CD14-positive monocyte (primary cell): Measurements from ENCODE around the gene SPATA31E1. TPM values are rescaled to one million over a fixed set of nuclear protein-coding genes. Genes with fewer than 3 reads are reported as not detected.

Experiments used
- DNase-seq, 3 donors: peaks; one replicate each; pipeline ENCODE4 v3.0.0-alpha.2; 2011 to 2022
- H2AFZ ChIP-seq: 2 replicates; pipeline ENCODE4 v1.6.0; 2012; ENCODE audit warnings: mild to moderate bottlenecking, low read depth, low read length, inconsistent platforms; ENCODE audit not compliant: insufficient read depth, poor library complexity, severe bottlenecking
- H3K27ac ChIP-seq, 2 donors: 1 replicate in 1 of 2; 2 replicates in 1 of 2; pipeline ENCODE4 v1.5.1; 2012 to 2013; ENCODE audit warnings: low read length in 2 of 2, control low read depth in 1 of 2, inconsistent platforms in 1 of 2, low read depth in 1 of 2, mild to moderate bottlenecking in 1 of 2
- H3K27me3 ChIP-seq, 2 donors: one replicate each; pipeline versions ENCODE4 v1.6.0 to v1.6.1; 2011 to 2013; ENCODE audit warnings: low read length in 2 of 2; ENCODE audit not compliant: control insufficient read depth in 2 of 2, insufficient read depth in 2 of 2
- H3K36me3 ChIP-seq, 2 donors: replicated peaks in 1 of 2; 1 replicate in 1 of 2; 2 replicates in 1 of 2; pipeline versions ENCODE4 v1.5.1 to v1.6.1; 2012 to 2013; ENCODE audit warnings: low read length in 2 of 2, control low read depth in 1 of 2, inconsistent platforms in 1 of 2, mild to moderate bottlenecking in 1 of 2; ENCODE audit not compliant: insufficient read depth in 2 of 2, control insufficient read depth in 1 of 2
- H3K4me1 ChIP-seq, 2 donors: 1 replicate in 1 of 2; 2 replicates in 1 of 2; pipeline versions ENCODE4 v1.5.1 to v1.6.1; 2012 to 2013; ENCODE audit warnings: low read length in 2 of 2, control low read depth in 1 of 2, inconsistent platforms in 1 of 2, mild to moderate bottlenecking in 1 of 2, moderate library complexity in 1 of 2; ENCODE audit not compliant: insufficient read depth in 2 of 2, control insufficient read depth in 1 of 2
- H3K4me2 ChIP-seq: replicated peaks from 2 replicates; pipeline ENCODE3; 2012; ENCODE audit warnings: low read length, moderate library complexity, mild to moderate bottlenecking; ENCODE audit not compliant: poor library complexity, severe bottlenecking; ENCODE audit errors: extremely low read depth
- H3K4me3 ChIP-seq, 3 experiments: fragments of 200-600 bp in 1 of 3; sonication (generic) in 1 of 3; replicated peaks in 1 of 3; 1 replicate in 2 of 3; 2 replicates in 1 of 3; pipeline ENCODE4 v1.5.1; 2011 to 2013; ENCODE audit warnings: low read length in 3 of 3, mild to moderate bottlenecking in 3 of 3, control low read depth in 2 of 3, low read depth in 2 of 3, inconsistent platforms in 1 of 3, moderate library complexity in 1 of 3
- H3K79me2 ChIP-seq: 2 replicates; pipeline ENCODE4 v1.6.0; 2012; ENCODE audit warnings: mild to moderate bottlenecking, control low read depth, inconsistent platforms, low read length, moderate library complexity; ENCODE audit not compliant: insufficient read depth
- H3K9ac ChIP-seq: 2 replicates; pipeline ENCODE4 v1.6.0; 2017; ENCODE audit warnings: low read length, mild to moderate bottlenecking; ENCODE audit not compliant: insufficient read depth, poor library complexity, severe bottlenecking
- H3K9me3 ChIP-seq, 2 donors: replicated peaks in 1 of 2; 1 replicate in 1 of 2; 2 replicates in 1 of 2; pipeline versions ENCODE4 v1.5.1 to v1.6.1; 2012 to 2013; ENCODE audit warnings: low read length in 2 of 2, control low read depth in 1 of 2; ENCODE audit not compliant: control insufficient read depth in 1 of 2, insufficient read depth in 1 of 2
- H4K20me1 ChIP-seq: 2 replicates; pipeline ENCODE4 v1.6.0; 2012; ENCODE audit warnings: mild to moderate bottlenecking, low read length, control low read depth, moderate library complexity; ENCODE audit not compliant: insufficient read depth
- H3K27ac Mint-ChIP-seq, 7 donors: one replicate each; pipeline ENCODE4 v1.8.0; 2020; ENCODE audit warnings: mild to moderate bottlenecking in 7 of 7, mixed read lengths in 7 of 7, moderate library complexity in 6 of 7, inconsistent platforms in 2 of 7
- H3K27me3 Mint-ChIP-seq, 3 donors: one replicate each; pipeline ENCODE4 v1.8.0; 2021 to 2022; ENCODE audit warnings: low read depth in 3 of 3, mild to moderate bottlenecking in 3 of 3, mixed read lengths in 3 of 3, moderate library complexity in 3 of 3, inconsistent platforms in 1 of 3
- H3K36me3 Mint-ChIP-seq, 2 donors: one replicate each; pipeline ENCODE4 v1.8.0; 2020; ENCODE audit warnings: mixed read lengths in 2 of 2, inconsistent platforms in 1 of 2, mild to moderate bottlenecking in 1 of 2
- H3K4me1 Mint-ChIP-seq: one replicate; pipeline ENCODE4 v1.8.0; 2020; ENCODE audit warnings: mild to moderate bottlenecking, mixed read lengths
- H3K4me3 Mint-ChIP-seq, 2 donors: one replicate each; pipeline ENCODE4 v1.8.0; 2020; ENCODE audit warnings: mild to moderate bottlenecking in 2 of 2, mixed read lengths in 2 of 2, moderate library complexity in 1 of 2
- H3K9me3 Mint-ChIP-seq, 7 donors: one replicate each; pipeline ENCODE4 v1.8.0; 2020 to 2022; ENCODE audit warnings: mixed read lengths in 7 of 7, mild to moderate bottlenecking in 6 of 7, moderate library complexity in 6 of 7, inconsistent platforms in 2 of 7
- WGBS: methylation state at CpG from one replicate; pipeline ENCODE4 v1.1.5; 2013; ENCODE audit warnings: missing lambda C conversion rate; ENCODE audit not compliant: insufficient coverage; 5-methylcytosine and 5-hydroxymethylcytosine counted together
- intact Hi-C, 2 donors: fragments of 100-400 bp; cut with micrococcal nuclease; formaldehyde crosslinking; loops; one replicate each; pipeline versions ENCODE4 v1.15.0 to v1.15.1; 2023
- polyA plus RNA-seq, 3 donors: library from polyadenylated mRNA; depleted of rRNA in 1 of 3; unstranded in 2 of 3; stranded (reverse) in 1 of 3; fragments of 300-500 nt in 2 of 3; fragments of >200 nt in 1 of 3; fragmentation: Illumina TruSeq in 2 of 3; gene quantifications; 1 replicate in 2 of 3; 2 replicates in 1 of 3; pipeline ENCODE4 v1.2.3, GENCODE V29; 2012 to 2021
- TF ChIP-seq, protein P1 (sequence below): fragments of 200-600 bp; IDR thresholded peaks from one replicate; pipeline ENCODE4 v1.8.0; 2022; ENCODE audit warnings: antibody characterized with exemption, mild to moderate bottlenecking

Gene SPATA31E1
- polyA plus RNA-seq, 3 donors = 0.01 TPM; not detected in 2

DNA sequence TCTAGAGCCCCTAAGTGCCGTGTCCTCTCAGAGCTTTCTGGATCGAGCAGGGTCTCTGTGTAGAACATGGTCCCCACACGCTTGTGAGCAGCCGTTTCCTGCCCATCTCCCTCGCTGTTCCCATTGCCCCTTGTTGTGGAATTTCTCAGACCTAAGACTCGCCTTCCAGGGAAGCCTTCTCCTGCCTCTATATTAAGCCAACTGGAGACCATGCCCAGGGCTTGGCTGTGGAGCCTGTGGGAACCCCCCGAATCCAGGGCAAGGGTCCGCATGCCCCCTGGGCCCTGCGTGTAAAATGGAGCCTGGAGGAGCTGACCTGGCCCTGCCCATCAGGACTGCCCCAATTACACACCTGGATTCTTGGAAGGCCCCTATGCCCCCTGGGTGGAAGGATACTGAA, 14.5 kb upstream of the SPATA31E1 start:
- Histone ChIP-seq H3K27ac (no peak overlapping the region), H3K4me1 (no peaks in the 10 kb centered on the region), H3K36me3 (no peaks in the 10 kb centered on the region), H3K4me3 (no peak overlapping the region), H3K4me2 (no peak overlapping the region), H4K20me1 (no peaks in the 10 kb centered on the region), H3K9ac (no peak overlapping the region), H2AFZ (no peak overlapping the region), H3K9me3 (no peaks in the 10 kb centered on the region), H3K79me2 (no peaks in the 10 kb centered on the region), H3K27me3 (no peaks in the 10 kb centered on the region)
- intact Hi-C loops = no loop called here
- Mint-ChIP-seq H3K27me3 (peaks cover 6 to 14% (median 12%) of the 10 kb centered on the region in 3 donors), H3K4me3 (no peak overlapping the region), H3K36me3 (no peaks in the 10 kb centered on the region), H3K27ac (no peak overlapping the region), H3K9me3 (peaks cover 0 to 11% (median 0%) of the 10 kb centered on the region in 7 donors), H3K4me1 (no peaks in the 10 kb centered on the region)
- 95% methylated on average over 8 of the region's 9 CpGs for WGBS
- no peak for DNase-seq
- TF ChIP-seq, protein P1, sequence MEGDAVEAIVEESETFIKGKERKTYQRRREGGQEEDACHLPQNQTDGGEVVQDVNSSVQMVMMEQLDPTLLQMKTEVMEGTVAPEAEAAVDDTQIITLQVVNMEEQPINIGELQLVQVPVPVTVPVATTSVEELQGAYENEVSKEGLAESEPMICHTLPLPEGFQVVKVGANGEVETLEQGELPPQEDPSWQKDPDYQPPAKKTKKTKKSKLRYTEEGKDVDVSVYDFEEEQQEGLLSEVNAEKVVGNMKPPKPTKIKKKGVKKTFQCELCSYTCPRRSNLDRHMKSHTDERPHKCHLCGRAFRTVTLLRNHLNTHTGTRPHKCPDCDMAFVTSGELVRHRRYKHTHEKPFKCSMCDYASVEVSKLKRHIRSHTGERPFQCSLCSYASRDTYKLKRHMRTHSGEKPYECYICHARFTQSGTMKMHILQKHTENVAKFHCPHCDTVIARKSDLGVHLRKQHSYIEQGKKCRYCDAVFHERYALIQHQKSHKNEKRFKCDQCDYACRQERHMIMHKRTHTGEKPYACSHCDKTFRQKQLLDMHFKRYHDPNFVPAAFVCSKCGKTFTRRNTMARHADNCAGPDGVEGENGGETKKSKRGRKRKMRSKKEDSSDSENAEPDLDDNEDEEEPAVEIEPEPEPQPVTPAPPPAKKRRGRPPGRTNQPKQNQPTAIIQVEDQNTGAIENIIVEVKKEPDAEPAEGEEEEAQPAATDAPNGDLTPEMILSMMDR = no peak

DNA sequence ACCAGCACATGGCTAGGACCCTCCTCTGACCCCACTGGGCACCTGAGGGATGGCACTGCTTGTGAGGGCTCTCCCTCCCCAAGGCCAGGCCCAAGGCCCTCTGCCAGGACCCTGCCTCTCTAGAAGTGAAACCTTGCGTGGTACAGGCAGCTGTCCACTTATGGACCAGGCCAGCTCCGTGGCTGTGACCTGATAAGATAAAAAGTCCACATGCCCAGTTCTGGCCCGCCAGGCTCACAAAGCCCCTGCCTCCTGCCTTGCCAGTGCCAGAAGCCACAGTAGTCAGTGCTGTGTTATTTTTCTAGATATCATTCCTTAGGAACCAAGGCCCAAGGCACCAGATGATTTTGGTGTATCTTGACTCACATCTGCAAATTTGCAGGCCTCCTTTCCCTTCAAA, 14.0 kb upstream of the SPATA31E1 start:
- DNase-seq = no peak
- Histone ChIP-seq H3K9ac (no peak overlapping the region), H3K27ac (no peak overlapping the region), H2AFZ (no peak overlapping the region), H3K79me2 (no peaks in the 10 kb centered on the region), H3K27me3 (no peaks in the 10 kb centered on the region), H3K36me3 (no peaks in the 10 kb centered on the region), H3K4me1 (no peaks in the 10 kb centered on the region), H3K9me3 (no peaks in the 10 kb centered on the region), H3K4me2 (no peak overlapping the region), H4K20me1 (no peaks in the 10 kb centered on the region), H3K4me3 (no peak overlapping the region)
- WGBS = 86% methylated on average over 1 of the region's 3 CpGs
- Mint-ChIP-seq H3K27me3 (peaks cover 5 to 14% (median 12%) of the 10 kb centered on the region in 3 donors), H3K36me3 (no peaks in the 10 kb centered on the region), H3K27ac (peak overlapping the region in 1 of 7 donors; percentile 8), H3K9me3 (peaks cover 0 to 9% (median 0%) of the 10 kb centered on the region in 7 donors), H3K4me3 (no peak overlapping the region), H3K4me1 (no peaks in the 10 kb centered on the region)
- TF ChIP-seq, protein P1 = no peak
- intact Hi-C loops = no loop called here
